Nephron (organoid): ENCODE measurements around the gene ZSCAN18.

Experiments used
- H3K27ac Mint-ChIP-seq, 3 experiments: 2 replicates each; pipeline ENCODE4 v1.8.0; 2020; ENCODE audit warnings: mixed read lengths in 3 of 3, mild to moderate bottlenecking in 2 of 3, moderate library complexity in 1 of 3
- H3K27me3 Mint-ChIP-seq: 2 replicates; pipeline ENCODE4 v1.8.0; 2021; ENCODE audit warnings: low read depth, mild to moderate bottlenecking, moderate library complexity, mixed read lengths
- H3K36me3 Mint-ChIP-seq: 2 replicates; pipeline ENCODE4 v1.8.0; 2020; ENCODE audit warnings: low read depth, mixed read lengths
- H3K4me1 Mint-ChIP-seq: 2 replicates; pipeline ENCODE4 v1.8.0; 2020; ENCODE audit warnings: mixed read lengths
- H3K4me3 Mint-ChIP-seq, 3 experiments: 2 replicates each; pipeline ENCODE4 v1.8.0; 2020; ENCODE audit warnings: mild to moderate bottlenecking in 3 of 3, mixed read lengths in 3 of 3, moderate library complexity in 2 of 3
- H3K9me3 Mint-ChIP-seq: 2 replicates; pipeline ENCODE4 v1.8.0; 2020; ENCODE audit warnings: mixed read lengths
- CTCF ChIP-seq, 3 experiments: fragments of 200-600 bp; sonication (generic); IDR thresholded peaks; one replicate each; pipeline ENCODE4 v1.5.0; 2021; ENCODE audit warnings: antibody characterized with exemption in 3 of 3; ENCODE audit not compliant: unreplicated experiment in 3 of 3

The ZSCAN18 gene

GRCh38 chr19:58044391-58044790, 53.6 kb downstream of the ZSCAN18 start:
- Mint-ChIP-seq H3K4me1 (no peaks in the 10 kb centered on the region), H3K27me3 (no peaks in the 10 kb centered on the region), H3K36me3 (peaks cover 11% of the 10 kb centered on the region), H3K9me3 (peaks cover 50% of the 10 kb centered on the region), H3K4me3 (no peak overlapping the region), H3K27ac (no peak overlapping the region)
- no peak for TF ChIP-seq CTCF (IDR thresholded peaks at IDR 0.05; ENCODE audit: unreplicated experiment in 3 of 3)

GRCh38 chr19:58042495-58043340, 55.3 kb downstream of the ZSCAN18 start:
- TF ChIP-seq CTCF (IDR thresholded peaks at IDR 0.05; ENCODE audit: unreplicated experiment in 3 of 3) = no peak
- Mint-ChIP-seq H3K9me3 (peaks cover 43% of the 10 kb centered on the region), H3K36me3 (peaks cover 8% of the 10 kb centered on the region), H3K27me3 (no peaks in the 10 kb centered on the region), H3K27ac (no peak overlapping the region), H3K4me3 (no peak overlapping the region), H3K4me1 (no peaks in the 10 kb centered on the region)

- Mint-ChIP-seq H3K9me3 (peaks cover 40% of the 10 kb centered on the region), H3K27ac (no peak overlapping the region), H3K4me3 (no peak overlapping the region), H3K36me3 (peaks cover 10% of the 10 kb centered on the region), H3K27me3 (no peaks in the 10 kb centered on the region), H3K4me1 (no peaks in the 10 kb centered on the region)
- no peak for TF ChIP-seq CTCF (IDR thresholded peaks at IDR 0.05; ENCODE audit: unreplicated experiment in 3 of 3)
Observed at GRCh38 chr19:58040751-58041525, 57.1 kb downstream of the ZSCAN18 start.

GRCh38 chr19:58038688-58039204, 59.3 kb downstream of the ZSCAN18 start:
- H3K36me3 Mint-ChIP-seq = peaks cover 20% of the 10 kb centered on the region
- H3K9me3 Mint-ChIP-seq = peaks cover 42% of the 10 kb centered on the region
- no peak overlapping the region for H3K27ac Mint-ChIP-seq
- H3K4me3 Mint-ChIP-seq = no peak overlapping the region
- no peaks in the 10 kb centered on the region for H3K4me1 Mint-ChIP-seq
- peaks cover 5% of the 10 kb centered on the region for H3K27me3 Mint-ChIP-seq
- TF ChIP-seq CTCF (IDR thresholded peaks at IDR 0.05; ENCODE audit: unreplicated experiment in 3 of 3) = no peak

GRCh38 chr19:58037927-58038687, 59.9 kb downstream of the ZSCAN18 start:
- Mint-ChIP-seq H3K4me3 (peak overlapping the region in 1 of 3 experiments; percentile 56), H3K9me3 (peaks cover 37% of the 10 kb centered on the region), H3K36me3 (peaks cover 20% of the 10 kb centered on the region), H3K4me1 (no peaks in the 10 kb centered on the region), H3K27me3 (peaks cover 5% of the 10 kb centered on the region), H3K27ac (no peak overlapping the region)
- TF ChIP-seq CTCF (IDR thresholded peaks at IDR 0.05; ENCODE audit: unreplicated experiment in 3 of 3) = no peak
